Omental fat pad (tissue), 4 donors: ENCODE results near the gene C1orf210. TPM values are rescaled to one million over a fixed set of nuclear protein-coding genes. Genes with fewer than 3 reads are reported as not detected.

ENCODE experiments used
- ATAC-seq: fragments of 150-250 bp; one replicate; pipeline ENCODE4 v1.9.1; 2016; ENCODE audit warnings: mild to moderate bottlenecking, moderate library complexity; ENCODE audit not compliant: low FRiP score
- DNase-seq: peaks from one replicate; pipeline ENCODE4 v3.0.0-alpha.2; 2019; ENCODE audit warnings: low spot score
- total RNA-seq, 4 donors: library from RNA; depleted of rRNA; stranded (reverse); fragments of >200 nt; gene quantifications; one replicate each; pipeline ENCODE4 v1.1.0, GENCODE V29; 2016
- TF ChIP-seq, protein P1 (sequence below), 3 donors: fragments of 450-650 bp; IDR thresholded peaks; one replicate each; pipeline ENCODE4 v1.5.1; 2016 to 2017; ENCODE audit warnings: antibody characterized with exemption in 3 of 3, mild to moderate bottlenecking in 3 of 3, moderate library complexity in 2 of 3

The C1orf210 gene
- total RNA-seq, 4 donors from 2014 or later = not detected

DNA sequence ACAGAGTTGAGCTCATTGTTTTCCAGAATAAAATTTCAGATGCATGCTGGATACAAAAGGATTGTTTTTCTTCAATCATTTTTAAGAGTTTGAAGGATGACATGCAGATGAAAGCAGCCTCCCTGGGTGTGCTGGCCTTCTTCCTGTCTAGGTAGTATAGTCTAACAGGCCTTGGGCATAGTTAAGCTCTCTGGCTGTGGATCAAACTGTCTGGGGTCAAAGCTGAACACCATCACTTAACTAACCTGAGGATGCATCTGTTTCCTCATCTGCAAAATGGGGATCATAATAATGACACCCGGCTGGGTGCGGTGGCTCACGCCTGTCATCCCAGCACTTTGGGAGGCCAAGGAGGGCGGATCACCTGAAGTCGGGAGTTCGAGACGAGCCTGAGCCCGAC, 9.4 kb upstream of the C1orf210 start:
- DNase-seq (no peak), ATAC-seq (no peak)
- TF ChIP-seq, protein P1, sequence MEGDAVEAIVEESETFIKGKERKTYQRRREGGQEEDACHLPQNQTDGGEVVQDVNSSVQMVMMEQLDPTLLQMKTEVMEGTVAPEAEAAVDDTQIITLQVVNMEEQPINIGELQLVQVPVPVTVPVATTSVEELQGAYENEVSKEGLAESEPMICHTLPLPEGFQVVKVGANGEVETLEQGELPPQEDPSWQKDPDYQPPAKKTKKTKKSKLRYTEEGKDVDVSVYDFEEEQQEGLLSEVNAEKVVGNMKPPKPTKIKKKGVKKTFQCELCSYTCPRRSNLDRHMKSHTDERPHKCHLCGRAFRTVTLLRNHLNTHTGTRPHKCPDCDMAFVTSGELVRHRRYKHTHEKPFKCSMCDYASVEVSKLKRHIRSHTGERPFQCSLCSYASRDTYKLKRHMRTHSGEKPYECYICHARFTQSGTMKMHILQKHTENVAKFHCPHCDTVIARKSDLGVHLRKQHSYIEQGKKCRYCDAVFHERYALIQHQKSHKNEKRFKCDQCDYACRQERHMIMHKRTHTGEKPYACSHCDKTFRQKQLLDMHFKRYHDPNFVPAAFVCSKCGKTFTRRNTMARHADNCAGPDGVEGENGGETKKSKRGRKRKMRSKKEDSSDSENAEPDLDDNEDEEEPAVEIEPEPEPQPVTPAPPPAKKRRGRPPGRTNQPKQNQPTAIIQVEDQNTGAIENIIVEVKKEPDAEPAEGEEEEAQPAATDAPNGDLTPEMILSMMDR (IDR thresholded peaks at IDR 0.05) = no peak

DNA sequence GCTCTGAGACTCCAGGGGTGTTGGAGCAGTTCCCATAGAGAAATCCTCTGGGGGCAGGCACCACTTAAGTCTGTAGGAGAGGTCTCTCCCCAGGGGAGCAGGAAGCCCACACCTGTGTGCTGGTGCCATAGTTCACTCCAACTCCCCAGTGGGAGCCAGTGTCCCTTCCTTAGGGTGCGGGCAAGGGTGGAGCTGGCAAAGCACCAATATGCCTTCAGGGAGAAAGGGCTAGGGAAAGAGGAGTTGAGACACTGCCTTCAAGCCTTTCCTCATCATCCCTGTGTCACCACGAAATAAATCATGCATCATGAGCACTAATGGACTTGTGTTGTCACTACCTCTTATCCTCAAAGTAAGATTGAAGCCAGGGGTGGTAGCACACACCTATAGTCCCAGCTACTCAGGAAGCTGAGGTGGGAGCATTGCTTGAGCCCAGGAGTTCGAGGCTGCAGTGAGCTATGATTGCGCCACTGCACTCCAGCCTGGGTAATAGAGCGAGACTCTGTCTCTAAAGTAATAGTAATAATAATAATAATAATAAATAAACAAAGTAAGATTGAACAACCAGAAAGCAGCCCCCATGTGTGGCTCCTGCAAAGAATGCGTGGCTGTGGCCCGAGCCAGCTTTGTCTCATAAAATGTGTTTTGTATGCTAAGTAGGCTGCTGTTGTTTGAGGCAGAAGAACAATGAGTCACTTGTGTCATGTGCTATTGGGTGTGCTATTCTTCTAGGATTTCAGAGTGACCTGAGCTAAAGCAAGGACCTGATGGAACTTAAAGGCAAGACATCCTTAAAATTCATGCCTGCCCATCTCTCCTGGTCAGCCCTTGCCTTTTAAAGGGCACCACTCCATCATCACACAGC, 8.7 kb upstream of the C1orf210 start:
- ATAC-seq = no peak
- TF ChIP-seq, protein P1 (IDR thresholded peaks at IDR 0.05) = no peak

DNA sequence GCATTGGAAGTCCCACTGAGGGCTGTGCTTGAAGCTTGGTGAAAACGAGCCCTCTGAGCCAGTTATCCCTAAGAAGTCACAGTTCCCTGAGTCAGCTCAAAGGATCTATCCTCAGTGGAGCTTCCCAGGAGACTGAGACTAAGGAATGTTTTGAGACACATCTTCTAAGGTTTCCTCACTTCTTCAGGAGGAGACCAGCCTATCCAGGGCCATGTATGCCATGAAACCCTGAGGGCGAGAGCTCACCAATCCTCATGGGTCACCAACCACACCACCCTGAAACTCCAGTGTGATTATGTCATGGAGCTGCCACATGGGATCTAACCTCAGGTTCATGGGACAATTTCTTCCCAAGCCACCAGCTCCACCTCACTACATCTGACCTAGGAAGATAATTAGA, 7.8 kb upstream of the C1orf210 start:
- DNase-seq (no peak), ATAC-seq (no peak)
- TF ChIP-seq, protein P1 (IDR thresholded peaks at IDR 0.05) = no peak

More for the DNA sequence above, 8.7 kb upstream of the C1orf210 start:
- no peak for DNase-seq

DNA sequence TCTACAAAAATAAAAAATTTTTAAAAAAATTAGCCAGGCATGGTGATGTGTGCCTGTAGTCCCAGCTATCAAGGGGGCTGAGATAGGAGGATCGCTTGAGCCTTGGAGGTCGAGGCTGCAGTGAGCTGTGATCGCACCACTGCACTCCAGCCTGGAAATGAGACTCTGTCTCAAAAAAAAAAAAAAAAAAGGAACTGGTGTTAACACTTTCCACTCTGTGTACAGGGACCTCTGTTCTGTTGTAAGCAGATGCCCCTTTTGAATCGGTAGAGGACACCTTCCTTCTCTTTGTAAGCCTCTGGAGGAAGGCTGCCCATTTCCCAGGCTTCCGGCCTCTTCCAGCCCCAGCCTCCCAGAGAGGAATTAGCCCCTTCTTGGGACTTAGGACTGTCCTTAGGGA, 7.3 kb upstream of the C1orf210 start:
- TF ChIP-seq, protein P1 (IDR thresholded peaks at IDR 0.05) = no peak
- DNase-seq (no peak), ATAC-seq (no peak)

DNA sequence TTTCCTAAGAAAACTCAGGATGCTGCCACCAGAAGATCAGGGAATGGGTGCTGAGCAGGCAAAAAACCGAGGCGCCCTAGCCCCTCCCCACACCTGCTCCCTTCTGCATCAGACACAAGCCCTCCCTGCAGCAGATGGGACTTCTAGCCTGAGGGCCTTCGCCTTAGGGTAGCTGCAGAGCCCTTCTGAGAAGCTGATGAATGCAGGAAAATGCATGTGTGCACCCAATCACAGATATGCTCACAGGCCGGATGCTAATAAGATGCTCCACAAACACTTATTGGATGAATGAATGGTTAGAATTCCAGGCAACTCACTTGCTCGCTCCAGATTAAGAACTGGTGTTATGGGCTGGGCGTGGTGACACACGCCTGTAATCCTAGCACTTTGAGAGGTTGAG, 6.8 kb upstream of the C1orf210 start:
- TF ChIP-seq, protein P1 (IDR thresholded peaks at IDR 0.05) = no peak
- DNase-seq (no peak), ATAC-seq (no peak)

DNA sequence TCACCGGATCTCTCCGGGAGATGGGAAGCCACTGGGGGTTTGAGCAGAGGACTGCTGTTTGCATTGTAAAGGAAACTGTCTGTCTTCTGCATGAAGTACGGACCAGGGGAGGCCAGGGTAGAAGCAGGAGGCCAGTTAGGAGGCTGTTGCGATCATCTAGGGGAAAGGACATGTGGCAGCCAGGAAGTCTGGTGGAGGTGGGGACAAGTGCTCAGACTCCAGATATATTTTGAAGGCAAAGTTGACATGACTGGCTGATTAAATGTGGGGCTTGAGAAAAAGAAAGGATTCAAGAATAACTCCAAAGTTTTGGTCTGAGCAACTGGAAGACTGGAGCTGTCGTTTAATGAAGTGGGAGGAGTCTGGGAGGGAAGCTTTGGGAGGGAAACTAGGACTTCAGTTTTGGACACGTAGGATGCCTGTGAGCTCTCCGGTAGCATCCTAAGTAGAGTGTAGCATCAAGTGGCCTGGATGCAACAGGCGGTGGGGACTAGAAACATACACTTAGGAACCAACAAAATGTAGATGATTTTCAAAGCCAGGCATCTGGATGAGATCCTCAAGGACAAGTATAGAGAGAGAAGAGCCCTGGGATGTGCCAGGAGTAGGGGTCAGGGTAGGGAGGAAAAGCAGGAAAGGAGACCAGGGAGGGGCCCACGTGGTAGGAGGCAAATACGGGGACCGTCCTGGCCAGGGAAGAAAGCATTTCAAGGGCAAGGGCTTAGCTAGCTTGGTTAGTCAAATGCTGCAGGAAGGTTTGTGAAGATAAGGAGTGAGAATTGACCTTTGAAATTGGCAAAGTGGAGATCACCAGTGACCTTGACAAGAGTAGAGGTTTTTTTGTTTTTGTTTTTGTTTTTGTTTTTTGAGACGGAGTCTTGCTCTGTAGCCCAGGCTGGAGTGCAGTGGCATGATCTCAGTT, 3.7 kb upstream of the C1orf210 start:
- ATAC-seq (no peak), DNase-seq (no peak)
- TF ChIP-seq, protein P1 (IDR thresholded peaks at IDR 0.05) = no peak
